GM12892 (cell line): Measurements from ENCODE around the gene FAAH2.
"Not testable (repeated sequence)": the region's sequence is repeated elsewhere in the genome, so short reads cannot be mapped to it uniquely, and the experiment has no call there.

Experiments used
- POLR2A ChIP-seq: IDR thresholded peaks from 2 replicates; pipeline ENCODE4 v1.6.1; 2011; ENCODE audit warnings: low read depth, low read length, control low read depth
- POLR2AphosphoS5 ChIP-seq: IDR thresholded peaks from 2 replicates; pipeline ENCODE4 v1.6.1; 2011; ENCODE audit warnings: low read depth, low read length, control low read depth
- TAF1 ChIP-seq: IDR thresholded peaks from 2 replicates; pipeline ENCODE4 v1.6.1; 2011; ENCODE audit warnings: low read depth, mild to moderate bottlenecking, control low read depth, low read length, borderline replicate concordance

DNA sequence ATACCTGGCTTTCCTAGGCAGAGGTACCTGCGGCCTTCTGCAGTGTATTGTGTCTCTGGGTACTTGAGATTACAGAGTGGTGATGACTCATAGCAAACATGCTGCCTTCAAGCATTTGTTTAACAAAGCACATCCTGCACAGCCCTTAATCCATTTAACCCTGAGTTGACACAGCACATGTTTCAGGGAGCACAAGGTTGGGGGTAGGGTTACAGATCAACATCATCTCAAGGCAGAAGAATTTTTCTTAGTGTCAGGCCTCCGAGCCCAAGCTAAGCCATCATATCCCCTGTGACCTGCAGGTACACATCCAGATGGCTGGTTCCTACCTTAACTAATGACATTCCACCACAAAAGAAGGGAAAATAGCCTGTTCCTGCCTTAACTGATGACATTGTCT is 49.3 kb downstream of the FAAH2 start:
- not testable (repeated sequence) for TF ChIP-seq POLR2A, TAF1, POLR2AphosphoS5
